Activated T-cell treated with anti-CD3 and anti-CD28 coated beads for 4 hours (primary cell): ENCODE results near the gene PLA2G2E.

ENCODE experiments used
- DNase-seq: peaks from one replicate; pipeline ENCODE4 v3.0.0-alpha.2; 2020

The PLA2G2E gene

GRCh38 chr1:19926296-19927129, 3.1 kb upstream of the PLA2G2E start:
- no peak for DNase-seq

- no peak for DNase-seq
Measured at GRCh38 chr1:19925342-19926070, 2.1 kb upstream of the PLA2G2E start.

- no peak for DNase-seq
Measured at GRCh38 chr1:19923953-19924346, 533 bp upstream of the PLA2G2E start.

- no peak for DNase-seq
Measured at GRCh38 chr1:19922015-19922688, 1.3 kb downstream of the PLA2G2E start.

GRCh38 chr1:19921310-19921709, 2.1 kb downstream of the PLA2G2E start:
- no peak for DNase-seq

- no peak for DNase-seq
Measured at GRCh38 chr1:19920132-19920710, 3.2 kb downstream of the PLA2G2E start.

GRCh38 chr1:19918057-19918456, 5.4 kb downstream of the PLA2G2E start:
- peak; percentile 81 for DNase-seq

GRCh38 chr1:19910650-19911049, 12.8 kb downstream of the PLA2G2E start:
- DNase-seq, result no peak

- DNase-seq, result no peak
Measured at GRCh38 chr1:19909971-19910370, 13.4 kb downstream of the PLA2G2E start.

GRCh38 chr1:19909392-19909791, 14.0 kb downstream of the PLA2G2E start:
- DNase-seq, result no peak

- DNase-seq, result no peak
Measured at GRCh38 chr1:19907456-19907855, 16.0 kb downstream of the PLA2G2E start.

- no peak for DNase-seq
Measured at GRCh38 chr1:19903621-19904020, 19.8 kb downstream of the PLA2G2E start.

GRCh38 chr1:19901653-19902052, 21.8 kb downstream of the PLA2G2E start:
- no peak for DNase-seq

- DNase-seq, result no peak
Measured at GRCh38 chr1:19894218-19894617, 29.2 kb downstream of the PLA2G2E start.

GRCh38 chr1:19893687-19894086, 29.7 kb downstream of the PLA2G2E start:
- no peak for DNase-seq

- no peak for DNase-seq
Measured at GRCh38 chr1:19892628-19893168, 30.7 kb downstream of the PLA2G2E start.

- no peak for DNase-seq
Measured at GRCh38 chr1:19892129-19892528, 31.3 kb downstream of the PLA2G2E start.

GRCh38 chr1:19889656-19890055, 33.8 kb downstream of the PLA2G2E start:
- no peak for DNase-seq

GRCh38 chr1:19888112-19888511, 35.3 kb downstream of the PLA2G2E start:
- no peak for DNase-seq

GRCh38 chr1:19885821-19886220, 37.6 kb downstream of the PLA2G2E start:
- DNase-seq, result no peak

- no peak for DNase-seq
Measured at GRCh38 chr1:19884312-19884711, 39.1 kb downstream of the PLA2G2E start.

- DNase-seq, result peak; percentile 90
Measured at GRCh38 chr1:19882111-19883071, 41.0 kb downstream of the PLA2G2E start, which contains the start of gene OTUD3. Gene OTUD3 (plus strand): TSS chr1:19882395. CDS start chr1:19882514, 119 bp downstream.
